HPDE6-E6E7 (cell line): ENCODE data around the gene SNX5.
A peak's percentile ranks its signal among the peaks of the same experiment; 100 is the strongest.

Source experiments
- DNase-seq: peaks from one replicate; pipeline ENCODE4 v3.0.0; 2011; ENCODE audit warnings: missing footprints; ENCODE audit errors: extremely low spot score

SNX5 gene

GRCh38 chr20:17968366-17969277, at the start of gene SNX5, which contains the start of gene MGME1:
Gene SNX5 (minus strand): TSS chr20:17968794. CDS start chr20:17968425, 369 bp downstream.
Gene MGME1 (plus strand): TSS chr20:17969018. CDS start chr20:17969860, 842 bp downstream.
- DNase-seq, result peak; percentile 100

- no peak for DNase-seq
These were observed 49.5 kb upstream of the SNX5 start for GRCh38 chr20:18018100-18018499.

- DNase-seq, result no peak
These were observed 48.2 kb upstream of the SNX5 start for GRCh38 chr20:18016772-18017171.

- no peak for DNase-seq
These were observed 45.8 kb upstream of the SNX5 start for GRCh38 chr20:18014411-18014810.

- DNase-seq, result no peak
These were observed 44.3 kb upstream of the SNX5 start for GRCh38 chr20:18012901-18013300.

GRCh38 chr20:18011951-18012645, 43.5 kb upstream of the SNX5 start:
- DNase-seq, result no peak

- no peak for DNase-seq
These were observed 42.9 kb upstream of the SNX5 start for GRCh38 chr20:18011482-18011881.

GRCh38 chr20:18009116-18009515, 40.5 kb upstream of the SNX5 start:
- no peak for DNase-seq

GRCh38 chr20:18007534-18008292, 39.1 kb upstream of the SNX5 start:
- no peak for DNase-seq

- DNase-seq, result no peak
These were observed 38.1 kb upstream of the SNX5 start for GRCh38 chr20:18006684-18007083.

GRCh38 chr20:18005990-18006364, 37.4 kb upstream of the SNX5 start:
- DNase-seq, result no peak

- DNase-seq, result no peak
These were observed 36.8 kb upstream of the SNX5 start for GRCh38 chr20:18005170-18005989.

- no peak for DNase-seq
These were observed 35.9 kb upstream of the SNX5 start for GRCh38 chr20:18004384-18005031.

GRCh38 chr20:18003897-18004296, 35.3 kb upstream of the SNX5 start:
- no peak for DNase-seq

GRCh38 chr20:18001131-18001921, 32.7 kb upstream of the SNX5 start:
- DNase-seq, result peak; percentile 98

- no peak for DNase-seq
These were observed 31.0 kb upstream of the SNX5 start for GRCh38 chr20:17999566-17999965.

GRCh38 chr20:17998446-17998845, 29.9 kb upstream of the SNX5 start:
- no peak for DNase-seq

GRCh38 chr20:17995967-17996819, 27.6 kb upstream of the SNX5 start:
- peak; percentile 70 for DNase-seq

- DNase-seq, result no peak
These were observed 25.0 kb upstream of the SNX5 start for GRCh38 chr20:17993546-17993945.
